NCI-H345 treated with DMSO at 0.1 percent for 48 hours (cell line): Measurements from ENCODE around the gene CORT.
"Not testable (repeated sequence)": the region's sequence is repeated elsewhere in the genome, so short reads cannot be mapped to it uniquely, and the experiment has no call there.

Experiments
- DNase-seq: peaks from one replicate; lab custom pipeline; 2025; ENCODE audit not compliant: unreplicated experiment; lab: John Stamatoyannopoulos, UW

CORT gene

DNA sequence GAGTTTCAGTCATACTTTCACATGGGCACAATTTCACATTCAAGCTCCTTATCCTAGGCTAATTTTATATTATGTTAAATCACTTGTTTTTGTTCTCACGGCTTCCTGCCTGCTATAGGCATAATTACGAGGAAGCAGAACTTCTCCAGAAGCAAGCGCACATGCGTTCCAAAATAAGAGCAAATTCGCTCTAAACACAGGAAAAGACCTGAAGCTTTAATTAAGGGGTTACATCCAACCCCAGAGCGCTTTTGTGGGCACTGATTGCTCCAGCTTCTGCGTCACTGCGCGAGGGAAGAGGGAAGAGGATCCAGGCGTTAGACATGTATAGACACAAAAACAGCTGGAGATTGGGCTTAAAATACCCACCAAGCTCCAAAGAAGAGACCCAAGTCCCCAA, at the start of gene CORT:
CORT (plus strand) TSS at position 281 of the 400 bp plus-strand sequence. CDS start 193 bp downstream, outside the sequence.
- no peak for DNase-seq

GRCh38 chr1:10401281-10401680, 48.5 kb upstream of the CORT start:
- DNase-seq = no peak

GRCh38 chr1:10402729-10403274, 47.0 kb upstream of the CORT start:
- no peak for DNase-seq

DNA sequence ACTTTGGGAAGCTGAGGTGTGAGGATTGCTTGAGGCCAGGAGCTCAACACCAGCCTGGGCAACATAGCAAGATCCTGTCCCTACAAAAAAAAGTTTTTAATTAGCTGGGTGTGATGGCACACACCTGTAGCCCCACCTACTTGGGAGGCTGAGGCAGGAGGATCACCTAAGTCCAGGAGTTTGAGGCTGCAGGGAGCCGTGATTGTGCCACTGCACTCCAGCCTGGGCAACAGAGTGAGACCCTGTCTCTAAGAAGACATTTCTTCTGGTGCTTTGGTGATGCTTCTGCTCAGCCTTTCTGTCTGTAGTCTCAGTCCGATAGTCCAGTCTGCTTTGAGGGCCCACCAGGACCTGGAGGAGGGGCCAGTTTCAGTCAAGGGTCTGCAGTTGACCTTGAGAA, 42.6 kb upstream of the CORT start:
- DNase-seq = no peak

GRCh38 chr1:10415211-10415930, 34.5 kb upstream of the CORT start:
- no peak for DNase-seq

- not testable (repeated sequence) for DNase-seq
These were observed 33.9 kb upstream of the CORT start for GRCh38 chr1:10415967-10416366.

DNA sequence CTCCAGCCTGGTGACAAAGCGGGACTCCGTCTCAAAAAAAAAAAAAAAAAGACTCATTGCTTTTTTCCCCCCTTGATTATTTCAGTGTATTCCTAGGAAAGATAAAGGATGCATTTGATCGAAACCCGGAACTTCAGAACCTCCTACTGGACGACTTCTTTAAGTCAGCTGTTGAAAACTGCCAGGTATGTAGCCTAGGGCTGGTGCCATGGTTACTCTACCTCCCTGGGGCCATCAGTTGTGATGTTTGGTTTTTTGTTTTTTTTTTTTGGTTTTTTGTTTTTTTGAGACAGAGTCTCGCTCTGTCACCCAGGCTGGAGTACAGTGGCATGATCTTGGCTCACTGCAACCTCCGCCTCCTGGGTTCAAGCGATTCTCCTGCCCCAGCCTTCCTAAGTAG, 31.1 kb upstream of the CORT start:
- not testable (repeated sequence) for DNase-seq

- no peak for DNase-seq
These were observed 30.5 kb upstream of the CORT start for GRCh38 chr1:10419351-10419750.

DNA sequence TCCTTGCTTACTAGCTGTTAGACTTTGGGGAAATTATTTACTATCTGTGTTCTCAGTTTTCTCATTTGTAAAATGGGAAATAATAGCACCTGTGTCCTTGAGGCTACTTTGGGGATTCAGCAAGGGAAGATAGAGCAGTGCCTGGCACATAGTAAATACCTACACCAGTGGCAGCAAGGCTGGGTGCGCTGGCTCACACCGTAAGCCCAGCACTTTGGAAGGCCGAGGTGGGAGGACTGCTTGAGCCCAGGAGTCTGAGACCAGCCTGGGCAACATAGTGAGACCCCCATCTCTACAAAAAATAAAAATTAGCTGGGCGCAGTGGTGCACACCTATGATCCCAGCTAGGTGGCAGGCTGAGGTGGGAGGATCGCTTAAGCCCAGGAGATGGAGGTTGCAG, 28.2 kb upstream of the CORT start:
- no peak for DNase-seq

- DNase-seq = no peak
These were observed 25.8 kb upstream of the CORT start for GRCh38 chr1:10424034-10424433.

GRCh38 chr1:10424651-10425050, 25.2 kb upstream of the CORT start:
- no peak for DNase-seq

DNA sequence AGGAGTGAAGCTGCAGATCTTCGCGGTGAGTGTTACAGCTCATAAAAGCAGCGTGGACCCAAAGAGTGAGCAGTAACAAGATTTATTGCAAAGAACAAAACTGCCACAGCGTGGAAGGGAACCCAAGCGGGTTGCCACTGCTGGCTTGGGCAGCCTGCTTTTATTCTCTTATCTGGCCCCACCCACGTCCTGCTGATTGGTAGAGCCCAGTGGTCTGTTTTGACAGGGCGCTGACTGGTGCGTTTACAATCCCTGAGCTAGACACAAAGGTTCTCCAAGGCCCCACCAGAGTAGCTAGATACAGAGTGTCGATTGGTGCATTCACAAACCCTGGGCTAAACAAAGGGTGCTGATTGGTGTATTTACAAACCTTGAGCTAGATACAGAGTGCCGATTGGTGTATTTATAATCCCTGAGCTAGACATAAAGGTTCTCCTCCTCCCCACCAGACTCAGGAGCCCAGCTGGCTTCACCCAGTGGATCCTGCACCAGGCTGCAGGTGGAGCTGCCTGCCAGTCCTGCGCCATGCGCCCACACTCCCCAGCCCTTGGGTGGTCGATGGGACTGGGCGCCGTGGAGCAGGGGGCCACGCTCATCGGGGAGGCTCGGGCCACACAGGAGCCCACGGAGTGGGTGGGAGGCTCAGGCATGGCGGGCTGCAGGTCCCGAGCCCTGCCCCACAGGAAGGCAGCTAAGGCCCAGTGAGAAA, 23.9 kb upstream of the CORT start:
- not testable (repeated sequence) for DNase-seq

- DNase-seq = not testable (repeated sequence)
These were observed 23.3 kb upstream of the CORT start for GRCh38 chr1:10426535-10426848.

- DNase-seq = no peak
These were observed 20.8 kb upstream of the CORT start for GRCh38 chr1:10428984-10429383.

GRCh38 chr1:10429868-10430215, 20.0 kb upstream of the CORT start:
- DNase-seq = no peak

DNA sequence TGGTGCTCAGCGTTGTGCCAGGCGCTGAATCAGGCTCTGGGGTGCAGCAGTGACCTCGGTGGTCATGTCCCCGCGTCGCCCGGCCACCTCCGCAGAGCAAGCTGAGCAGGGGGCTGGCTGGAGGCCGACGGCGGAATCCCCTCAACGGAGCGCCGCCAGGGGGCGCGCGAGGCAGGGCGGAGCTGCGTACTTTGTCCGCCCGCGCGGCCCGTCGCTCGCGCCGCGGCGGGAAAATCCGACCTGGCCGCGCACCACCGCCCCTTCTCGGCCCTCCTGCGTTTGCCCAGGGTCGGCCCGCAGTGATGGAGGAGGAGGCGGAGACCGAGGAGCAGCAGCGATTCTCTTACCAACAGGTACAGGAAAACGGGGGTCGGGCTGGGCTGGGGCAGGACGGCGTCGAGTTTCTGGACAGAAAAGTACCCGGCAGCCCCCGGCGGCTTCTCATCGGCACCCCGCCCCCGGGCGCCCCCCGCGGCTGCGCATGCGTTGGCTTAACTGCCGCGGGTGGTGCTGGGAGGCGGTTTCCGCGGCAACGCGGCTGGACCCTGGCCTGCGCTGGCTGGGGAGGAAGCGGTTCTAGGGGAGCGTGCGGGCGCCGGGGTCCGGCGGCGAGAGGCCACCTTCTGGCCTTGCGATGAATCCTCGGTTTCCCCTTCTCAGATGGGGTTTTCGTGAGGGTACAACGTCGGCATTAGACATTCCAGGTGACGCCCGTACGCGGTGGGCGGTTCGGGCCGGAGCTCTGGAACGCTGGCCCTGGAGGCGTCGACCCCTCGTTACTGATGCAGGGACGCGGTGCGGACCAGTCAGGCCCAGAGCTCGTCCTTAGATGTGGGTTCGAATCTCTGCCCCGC, 19.4 kb upstream of the CORT start, which contains the start of gene CENPS:
CENPS (plus strand) TSS at position 218 of the 854 bp plus-strand sequence; CDS start at position 303, 85 bp downstream.
- DNase-seq = peak; percentile 70

- peak; percentile 1 for DNase-seq
These were observed 18.6 kb upstream of the CORT start for GRCh38 chr1:10431070-10431730.

- DNase-seq = no peak
These were observed 16.7 kb upstream of the CORT start for GRCh38 chr1:10432910-10433700.

DNA sequence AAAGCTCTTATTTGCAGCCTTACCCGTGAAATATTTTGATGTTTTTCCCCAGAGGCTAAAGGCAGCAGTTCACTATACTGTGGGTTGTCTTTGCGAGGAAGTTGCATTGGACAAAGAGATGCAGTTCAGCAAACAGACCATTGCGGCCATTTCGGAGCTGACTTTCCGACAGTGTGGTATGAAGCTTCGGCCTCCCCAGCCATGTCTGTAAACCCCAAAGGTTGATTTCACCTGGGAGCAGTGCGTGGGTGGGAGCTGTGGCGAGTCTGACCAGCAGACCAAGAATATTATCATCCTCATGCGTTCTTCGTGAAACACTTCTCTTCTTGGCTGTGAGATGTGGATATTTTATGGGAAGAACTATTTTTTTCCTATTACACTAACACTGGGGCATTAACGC, 16.0 kb upstream of the CORT start:
- no peak for DNase-seq

- DNase-seq = no peak
These were observed 15.2 kb upstream of the CORT start for GRCh38 chr1:10434590-10434989.
